Osteoblast (primary cell): ENCODE data around the gene ST3GAL3. TPM values are rescaled to one million over a fixed set of nuclear protein-coding genes. Genes with fewer than 3 reads are reported as not detected.

Source experiments
- DNase-seq: peaks from one replicate; pipeline ENCODE4 v3.0.0; 2011; ENCODE audit warnings: low spot score, mixed read lengths; ENCODE audit not compliant: insufficient read length; ENCODE audit errors: missing footprints
- H2AFZ ChIP-seq: 2 replicates; pipeline ENCODE4 v1.6.0; 2011; ENCODE audit warnings: mild to moderate bottlenecking, low read length
- H3K27ac ChIP-seq: 2 replicates; pipeline ENCODE4 v1.5.1; 2011; ENCODE audit warnings: mild to moderate bottlenecking, low read depth, low read length, moderate library complexity
- H3K27me3 ChIP-seq: 2 replicates; pipeline ENCODE4 v1.6.0; 2012; ENCODE audit warnings: mild to moderate bottlenecking, control low read depth, inconsistent platforms, low read length, moderate library complexity; ENCODE audit not compliant: insufficient read depth
- H3K36me3 ChIP-seq: 2 replicates; pipeline ENCODE4 v1.5.1; 2011; ENCODE audit warnings: mild to moderate bottlenecking, low read length, control low read depth, moderate library complexity; ENCODE audit not compliant: insufficient read depth
- H3K4me1 ChIP-seq: 2 replicates; pipeline ENCODE4 v1.5.1; 2011; ENCODE audit warnings: mild to moderate bottlenecking, low read length, control low read depth, moderate library complexity; ENCODE audit not compliant: insufficient read depth
- H3K4me2 ChIP-seq: 2 replicates; pipeline ENCODE4 v1.6.0; 2011; ENCODE audit warnings: mild to moderate bottlenecking, low read length; ENCODE audit not compliant: insufficient read depth
- H3K4me3 ChIP-seq: fragments of 200-600 bp; sonication (generic); 3 replicates; pipeline ENCODE4 v1.5.1; 2012; ENCODE audit warnings: mild to moderate bottlenecking, low read length, inconsistent platforms; ENCODE audit not compliant: insufficient read depth
- H3K79me2 ChIP-seq: 2 replicates; pipeline ENCODE4 v1.6.0; 2012; ENCODE audit warnings: mild to moderate bottlenecking, low read length, control low read depth, inconsistent platforms; ENCODE audit not compliant: insufficient read depth
- H3K9me3 ChIP-seq: 2 replicates; pipeline ENCODE4 v1.5.1; 2011; ENCODE audit warnings: low read depth, low read length, control low read depth
- H4K20me1 ChIP-seq: 2 replicates; pipeline ENCODE4 v1.6.0; 2012; ENCODE audit warnings: mild to moderate bottlenecking, low read length, control low read depth; ENCODE audit not compliant: insufficient read depth
- total RNA-seq: library from RNA; depleted of rRNA; stranded (reverse); fragments of >200 nt; gene quantifications from 2 replicates; pipeline ENCODE4 v1.2.3, GENCODE V29; 2012
- TF ChIP-seq, protein P1 (sequence below): IDR thresholded peaks from 2 replicates; pipeline ENCODE4 v1.5.1; 2011; ENCODE audit warnings: mild to moderate bottlenecking, low read depth, low read length, moderate library complexity; ENCODE audit errors: extremely low read depth

ST3GAL3 gene
- total RNA-seq, 1 donor: 18.5 TPM

DNA sequence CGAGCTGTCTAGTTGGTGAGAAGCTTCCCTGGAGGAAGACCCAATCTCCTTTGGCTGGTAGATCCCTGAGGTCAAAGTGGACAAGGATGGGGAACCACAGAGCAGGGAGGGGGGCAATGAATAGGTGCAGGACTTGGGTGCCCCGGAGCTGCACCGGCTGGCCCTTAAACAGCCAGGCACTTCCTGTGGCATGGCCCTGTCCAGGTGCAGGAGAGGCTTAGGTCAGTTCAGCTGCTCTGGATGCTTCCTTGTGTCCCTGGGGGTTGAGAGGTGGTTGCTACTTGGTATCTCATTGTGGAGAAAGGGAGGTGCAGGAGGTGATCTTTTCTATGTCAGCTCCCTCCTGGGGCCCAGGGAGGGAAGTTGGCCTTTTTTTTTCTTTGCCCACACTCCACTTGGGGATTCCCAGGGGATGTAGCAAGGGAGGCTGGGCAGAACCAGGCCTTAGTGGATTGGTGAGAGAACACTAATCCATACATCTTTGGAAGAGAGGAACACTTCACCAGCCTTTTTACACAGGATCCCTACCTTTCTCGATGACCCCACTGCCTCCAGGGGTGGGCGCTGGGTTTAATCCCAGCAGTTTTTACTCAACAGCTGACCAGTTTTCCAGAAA lies 1.2 kb upstream of the ST3GAL3 start:
- Histone ChIP-seq H2AFZ (no peak overlapping the region), H3K4me1 (peaks cover 37% of the 10 kb centered on the region), H3K79me2 (peaks cover 29% of the 10 kb centered on the region), H3K27me3 (no peaks in the 10 kb centered on the region), H3K4me3 (peak overlapping the region; percentile 85), H3K36me3 (peaks cover 44% of the 10 kb centered on the region), H3K4me2 (peak overlapping the region; percentile 89), H3K9me3 (no peaks in the 10 kb centered on the region), H3K27ac (peak overlapping the region; percentile 88), H4K20me1 (peaks cover 8% of the 10 kb centered on the region)
- DNase-seq: peak; percentile 82
- TF ChIP-seq, protein P1, sequence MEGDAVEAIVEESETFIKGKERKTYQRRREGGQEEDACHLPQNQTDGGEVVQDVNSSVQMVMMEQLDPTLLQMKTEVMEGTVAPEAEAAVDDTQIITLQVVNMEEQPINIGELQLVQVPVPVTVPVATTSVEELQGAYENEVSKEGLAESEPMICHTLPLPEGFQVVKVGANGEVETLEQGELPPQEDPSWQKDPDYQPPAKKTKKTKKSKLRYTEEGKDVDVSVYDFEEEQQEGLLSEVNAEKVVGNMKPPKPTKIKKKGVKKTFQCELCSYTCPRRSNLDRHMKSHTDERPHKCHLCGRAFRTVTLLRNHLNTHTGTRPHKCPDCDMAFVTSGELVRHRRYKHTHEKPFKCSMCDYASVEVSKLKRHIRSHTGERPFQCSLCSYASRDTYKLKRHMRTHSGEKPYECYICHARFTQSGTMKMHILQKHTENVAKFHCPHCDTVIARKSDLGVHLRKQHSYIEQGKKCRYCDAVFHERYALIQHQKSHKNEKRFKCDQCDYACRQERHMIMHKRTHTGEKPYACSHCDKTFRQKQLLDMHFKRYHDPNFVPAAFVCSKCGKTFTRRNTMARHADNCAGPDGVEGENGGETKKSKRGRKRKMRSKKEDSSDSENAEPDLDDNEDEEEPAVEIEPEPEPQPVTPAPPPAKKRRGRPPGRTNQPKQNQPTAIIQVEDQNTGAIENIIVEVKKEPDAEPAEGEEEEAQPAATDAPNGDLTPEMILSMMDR: no peak

DNA sequence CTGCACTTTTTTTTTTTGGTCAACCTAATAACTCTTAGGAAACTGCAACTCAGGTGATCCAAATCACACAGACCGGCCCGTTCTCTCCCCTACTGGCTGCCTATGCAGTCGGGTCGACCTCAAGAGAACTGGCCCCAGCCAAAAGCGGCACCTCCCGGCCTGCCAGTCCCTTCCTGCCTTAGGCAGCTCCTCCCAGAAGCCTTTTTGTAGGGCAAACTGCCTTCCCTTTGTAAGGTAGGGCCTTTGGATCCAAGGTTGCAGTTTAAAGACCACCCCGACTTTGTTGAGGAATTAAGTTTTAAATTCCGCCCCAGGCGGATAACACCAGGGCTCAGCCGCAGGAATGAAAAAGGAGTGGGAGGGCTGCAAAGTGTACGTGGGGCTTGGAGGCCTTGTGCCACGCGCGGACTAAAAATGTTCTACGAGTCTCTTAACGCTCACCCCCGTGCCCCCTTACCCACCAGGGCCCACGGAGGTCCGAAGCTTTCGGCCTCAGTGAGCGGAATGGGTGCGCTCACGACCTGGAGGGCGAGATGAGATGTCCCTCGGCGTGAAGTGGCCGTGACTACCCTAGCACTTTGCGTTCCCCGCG lies 642 bp upstream of the ST3GAL3 start:
- Histone ChIP-seq H2AFZ (peak overlapping the region; percentile 83), H3K36me3 (peaks cover 38% of the 10 kb centered on the region)
- DNase-seq: peak; percentile 80

DNA sequence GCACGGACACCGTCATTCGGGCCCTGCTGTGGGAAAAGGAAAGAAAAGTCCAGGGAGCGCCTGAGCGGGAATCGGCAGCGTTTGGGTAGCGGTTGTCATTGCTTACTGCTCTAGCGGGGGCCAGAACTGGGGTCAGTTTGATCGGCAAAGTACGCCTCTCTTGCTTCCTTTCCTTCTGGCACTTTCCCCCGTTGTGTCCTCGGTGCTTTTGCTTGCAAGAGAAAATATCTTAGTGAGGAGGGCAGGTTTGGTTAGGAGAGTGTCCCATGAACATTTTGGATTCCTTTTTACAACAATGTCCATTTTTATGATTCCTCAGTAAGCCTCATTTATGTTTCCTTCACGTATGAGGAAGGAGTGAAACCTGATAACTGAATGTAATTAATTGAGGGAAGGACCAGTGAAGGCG lies 670 bp downstream of the ST3GAL3 start:
- Histone ChIP-seq H3K4me1 (peaks cover 49% of the 10 kb centered on the region), H3K4me2 (peak overlapping the region; percentile 88), H3K36me3 (peaks cover 28% of the 10 kb centered on the region), H3K79me2 (peaks cover 41% of the 10 kb centered on the region), H3K27me3 (no peaks in the 10 kb centered on the region), H2AFZ (peak overlapping the region; percentile 70), H4K20me1 (peaks cover 8% of the 10 kb centered on the region), H3K27ac (peak overlapping the region; percentile 88), H3K4me3 (peak overlapping the region; percentile 85), H3K9me3 (no peaks in the 10 kb centered on the region)
- peak; percentile 81 for DNase-seq
- TF ChIP-seq, protein P1: no peak

More for the DNA sequence above, 642 bp upstream of the ST3GAL3 start:
- Histone ChIP-seq H3K79me2 (peaks cover 29% of the 10 kb centered on the region), H3K27ac (peak overlapping the region; percentile 88), H3K9me3 (no peaks in the 10 kb centered on the region), H4K20me1 (peaks cover 8% of the 10 kb centered on the region), H3K4me2 (peak overlapping the region; percentile 89), H3K4me1 (peaks cover 42% of the 10 kb centered on the region), H3K27me3 (no peaks in the 10 kb centered on the region), H3K4me3 (peak overlapping the region; percentile 85)
- TF ChIP-seq, protein P1: no peak

DNA sequence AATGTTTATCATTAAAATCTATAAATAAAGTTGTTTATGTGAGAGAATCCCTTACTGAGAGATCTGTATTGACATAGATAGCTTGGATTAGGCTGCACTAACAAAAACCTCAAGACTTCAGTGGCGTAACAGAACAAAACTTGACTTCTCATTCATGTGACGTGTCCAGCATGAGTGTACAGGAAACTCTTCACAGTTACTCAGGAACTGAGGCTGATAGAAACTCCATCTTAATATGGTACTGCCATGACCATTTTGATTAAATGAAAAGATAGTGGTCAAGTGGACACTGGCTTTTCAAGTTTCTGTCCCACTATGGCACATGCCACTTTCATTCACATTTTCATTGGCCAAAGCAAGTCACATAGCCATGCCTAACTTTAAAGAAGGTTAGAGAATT lies 3.7 kb downstream of the ST3GAL3 start:
- TF ChIP-seq, protein P1: no peak
- Histone ChIP-seq H3K79me2 (peaks cover 71% of the 10 kb centered on the region), H3K9me3 (no peaks in the 10 kb centered on the region), H4K20me1 (peaks cover 2% of the 10 kb centered on the region), H2AFZ (peak overlapping the region; percentile 37), H3K4me2 (peak overlapping the region; percentile 64), H3K4me1 (peaks cover 33% of the 10 kb centered on the region), H3K36me3 (peaks cover 7% of the 10 kb centered on the region), H3K27ac (peak overlapping the region; percentile 95), H3K27me3 (no peaks in the 10 kb centered on the region), H3K4me3 (peak overlapping the region; percentile 34)
- DNase-seq: peak; percentile 88
